GM21825 (cell line): Measurements from ENCODE around the gene HIP1R.

Experiments used
- ATAC-seq: cut with Tn5 transposase; IDR thresholded peaks from one replicate; pipeline ENCODE4 v1.9.1; 2021; ENCODE audit warnings: mild to moderate bottlenecking, moderate library complexity; ENCODE audit not compliant: unreplicated experiment

Gene HIP1R

DNA sequence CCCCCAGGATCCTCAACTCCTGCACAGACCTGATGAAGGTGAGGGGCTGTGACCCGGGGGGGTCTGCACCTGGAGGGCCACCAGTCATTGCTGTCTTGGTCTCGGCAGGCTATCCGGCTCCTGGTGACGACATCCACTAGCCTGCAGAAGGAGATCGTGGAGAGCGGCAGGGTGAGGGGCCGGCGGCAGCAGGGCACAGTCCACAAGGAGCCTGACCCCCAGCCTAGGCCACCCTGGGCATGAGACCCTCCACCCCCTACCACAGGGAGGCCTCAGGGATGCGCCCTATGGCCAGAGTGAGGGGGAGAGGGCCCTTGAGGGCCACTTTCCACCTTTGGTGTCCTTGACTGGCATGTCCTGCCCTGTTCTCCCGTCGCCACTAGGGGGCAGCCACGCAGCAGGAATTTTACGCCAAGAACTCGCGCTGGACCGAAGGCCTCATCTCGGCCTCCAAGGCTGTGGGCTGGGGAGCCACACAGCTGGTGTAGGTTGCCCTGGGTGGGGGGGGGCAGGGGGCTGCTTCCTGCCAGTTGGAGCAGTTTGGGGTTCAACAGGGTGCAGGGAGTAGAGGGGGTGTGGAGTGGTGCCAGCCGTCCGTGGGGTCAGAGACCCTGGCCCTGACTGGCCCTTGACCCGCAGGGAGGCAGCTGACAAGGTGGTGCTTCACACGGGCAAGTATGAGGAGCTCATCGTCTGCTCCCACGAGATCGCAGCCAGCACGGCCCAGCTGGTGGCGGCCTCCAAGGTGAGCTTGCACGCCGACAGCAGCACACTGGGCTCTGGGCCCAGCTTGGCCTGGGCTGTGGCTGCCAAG, 25.0 kb downstream of the HIP1R start:
- no peak for ATAC-seq

GRCh38 chr12:122860854-122861586, 25.8 kb downstream of the HIP1R start:
- no peak for ATAC-seq

DNA sequence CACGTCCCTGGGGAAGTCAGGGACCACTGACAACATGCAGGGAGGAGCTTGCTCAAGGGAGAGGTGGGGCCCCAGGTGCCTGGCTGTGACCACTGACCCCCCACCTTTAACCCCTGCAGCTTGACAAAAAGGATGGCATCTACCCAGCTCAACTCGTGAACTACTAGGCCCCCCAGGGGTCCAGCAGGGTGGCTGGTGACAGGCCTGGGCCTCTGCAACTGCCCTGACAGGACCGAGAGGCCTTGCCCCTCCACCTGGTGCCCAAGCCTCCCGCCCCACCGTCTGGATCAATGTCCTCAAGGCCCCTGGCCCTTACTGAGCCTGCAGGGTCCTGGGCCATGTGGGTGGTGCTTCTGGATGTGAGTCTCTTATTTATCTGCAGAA, 26.3 kb downstream of the HIP1R start:
- no peak for ATAC-seq

DNA sequence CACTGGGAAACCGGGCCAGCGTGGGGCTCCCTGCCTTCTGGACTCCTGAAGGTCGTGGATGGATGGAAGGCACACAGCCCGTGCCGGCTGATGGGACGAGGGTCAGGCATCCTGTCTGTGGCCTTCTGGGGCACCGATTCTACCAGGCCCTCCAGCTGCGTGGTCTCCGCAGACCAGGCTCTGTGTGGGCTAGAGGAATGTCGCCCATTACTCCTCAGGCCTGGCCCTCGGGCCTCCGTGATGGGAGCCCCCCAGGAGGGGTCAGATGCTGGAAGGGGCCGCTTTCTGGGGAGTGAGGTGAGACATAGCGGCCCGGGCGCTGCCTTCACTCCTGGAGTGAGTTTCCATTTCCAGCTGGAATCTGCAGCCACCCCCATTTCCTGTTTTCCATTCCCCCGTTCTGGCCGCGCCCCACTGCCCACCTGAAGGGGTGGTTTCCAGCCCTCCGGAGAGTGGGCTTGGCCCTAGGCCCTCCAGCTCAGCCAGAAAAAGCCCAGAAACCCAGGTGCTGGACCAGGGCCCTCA, 26.9 kb downstream of the HIP1R start:
- ATAC-seq, result no peak

DNA sequence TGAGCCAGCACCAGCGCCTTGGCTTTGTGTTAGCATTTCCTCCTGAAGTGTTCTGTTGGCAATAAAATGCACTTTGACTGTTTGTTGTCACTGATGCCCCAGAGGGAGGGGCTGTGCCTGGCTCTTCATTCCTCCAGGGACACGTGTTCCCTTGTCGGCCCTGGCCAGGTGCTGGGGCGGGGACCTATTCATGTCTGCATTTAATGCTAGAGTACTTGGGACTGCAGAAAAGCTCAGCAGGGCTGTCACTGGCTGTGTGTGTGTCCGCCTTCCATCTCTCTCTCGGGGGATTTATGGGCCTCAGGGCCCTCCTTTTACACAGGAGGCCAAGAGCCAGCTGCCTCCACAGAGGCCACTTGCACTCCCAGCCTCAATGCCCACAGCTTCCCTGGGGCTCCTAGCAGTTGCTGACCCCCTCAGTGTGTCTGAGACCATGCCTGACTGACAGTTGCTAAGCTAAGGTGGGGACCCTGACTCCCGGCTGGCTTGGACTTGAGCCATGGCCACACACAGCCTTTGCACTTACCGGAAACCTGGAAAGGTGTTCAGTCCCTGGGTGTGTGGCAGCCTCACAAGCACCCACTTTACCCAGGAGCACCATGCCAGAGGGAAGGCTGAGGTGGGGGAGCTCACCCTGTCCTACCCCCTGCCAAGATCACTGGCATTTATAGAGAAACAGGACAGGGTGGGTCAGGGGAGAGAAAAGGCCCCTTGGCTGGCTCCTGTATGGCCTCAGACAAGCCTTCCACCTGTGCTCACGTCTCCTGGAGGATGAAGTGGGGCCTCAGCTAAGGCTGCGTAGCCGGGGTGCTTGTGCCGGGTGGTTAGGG, 27.8 kb downstream of the HIP1R start:
- no peak for ATAC-seq

GRCh38 chr12:122864894-122865253, 29.6 kb downstream of the HIP1R start:
- no peak for ATAC-seq

- ATAC-seq, result no peak
These were observed 30.3 kb downstream of the HIP1R start for GRCh38 chr12:122865268-122866231.

DNA sequence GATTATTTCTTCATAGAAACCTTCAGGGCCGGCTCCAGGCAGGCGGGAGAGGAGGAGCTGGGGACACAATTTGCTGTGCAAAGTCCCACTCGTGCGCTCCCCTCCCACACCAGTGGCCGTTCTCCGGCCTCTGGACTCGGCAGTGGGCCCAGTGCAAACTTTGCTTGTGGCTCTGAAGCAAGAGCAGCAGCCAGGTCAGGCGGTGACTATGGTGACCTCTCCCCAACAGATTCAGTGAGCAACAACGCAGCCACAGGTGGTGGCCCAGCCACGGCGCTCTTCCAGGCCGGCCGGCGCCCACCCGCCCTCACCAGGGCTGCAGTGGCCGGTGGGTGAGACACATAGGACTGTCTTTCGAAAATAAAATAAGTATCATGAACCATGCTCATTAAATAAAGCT, 31.1 kb downstream of the HIP1R start:
- ATAC-seq, result no peak

DNA sequence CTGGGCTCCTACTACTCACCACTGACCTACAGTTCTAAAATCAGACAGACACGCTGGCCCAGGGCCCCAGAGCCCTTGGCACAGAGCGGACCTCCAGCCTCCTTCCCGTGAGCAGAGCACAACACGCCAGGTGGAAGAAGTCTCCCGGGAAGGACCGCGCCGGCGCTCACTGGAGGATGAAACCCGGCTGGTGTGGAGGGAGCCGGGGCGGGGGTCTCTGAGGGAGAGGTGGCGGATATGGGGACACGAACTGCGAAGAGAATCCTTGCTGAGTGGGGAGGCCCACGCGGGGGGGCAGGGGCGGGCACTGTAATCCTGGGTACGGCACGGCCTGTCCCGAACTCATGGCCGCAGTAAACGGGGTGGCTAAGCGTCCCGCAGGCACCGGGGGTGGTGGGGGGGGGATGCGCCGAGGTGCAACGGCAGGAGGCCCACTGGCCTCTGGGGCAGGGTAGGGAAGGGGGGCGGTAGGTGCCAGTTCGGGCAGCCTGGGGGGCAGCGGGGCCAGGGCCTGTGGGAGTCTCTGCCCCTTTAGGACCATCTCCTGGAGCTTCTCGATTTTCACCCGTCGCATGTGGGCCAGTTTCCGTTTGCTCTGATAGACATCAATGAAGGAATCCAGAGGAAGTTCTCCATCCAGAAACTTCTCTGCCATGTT, 31.8 kb downstream of the HIP1R start:
- no peak for ATAC-seq

GRCh38 chr12:122867691-122868461, 32.6 kb downstream of the HIP1R start:
- ATAC-seq, result no peak

DNA sequence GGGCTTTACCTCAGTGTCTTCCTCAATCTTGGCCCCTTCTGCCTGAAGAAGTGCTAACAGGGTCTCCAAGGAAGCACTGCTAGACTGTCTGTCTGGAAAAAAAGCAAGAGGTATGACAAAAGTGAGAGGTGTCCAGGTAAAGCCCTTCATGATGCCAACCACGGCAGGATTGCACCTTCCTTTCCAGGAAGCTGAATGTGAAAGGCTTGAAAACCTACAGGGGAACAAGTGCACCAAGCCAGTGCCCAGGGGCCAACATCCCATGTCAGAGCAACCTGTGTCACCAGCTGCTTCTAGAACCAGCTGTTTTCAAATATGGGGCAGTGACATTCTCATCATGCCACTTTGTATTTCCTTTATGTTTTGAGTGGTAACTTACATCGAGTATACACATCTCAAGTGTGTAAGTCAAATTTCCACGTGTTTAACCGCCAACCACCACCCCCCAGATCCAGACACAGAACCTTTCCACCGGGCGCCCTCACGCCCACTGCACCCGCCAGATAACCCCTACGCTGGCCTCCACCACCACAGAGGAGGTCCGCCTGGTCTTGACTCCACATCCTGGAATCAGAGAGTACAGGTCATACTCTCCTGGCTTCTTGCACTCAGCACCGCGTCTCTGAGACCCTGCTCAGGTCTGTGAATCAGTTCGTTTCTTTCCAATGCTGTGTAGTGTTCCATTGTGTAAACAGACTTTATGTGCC, 33.4 kb downstream of the HIP1R start:
- no peak for ATAC-seq

GRCh38 chr12:122869207-122869973, 34.1 kb downstream of the HIP1R start:
- no peak for ATAC-seq

DNA sequence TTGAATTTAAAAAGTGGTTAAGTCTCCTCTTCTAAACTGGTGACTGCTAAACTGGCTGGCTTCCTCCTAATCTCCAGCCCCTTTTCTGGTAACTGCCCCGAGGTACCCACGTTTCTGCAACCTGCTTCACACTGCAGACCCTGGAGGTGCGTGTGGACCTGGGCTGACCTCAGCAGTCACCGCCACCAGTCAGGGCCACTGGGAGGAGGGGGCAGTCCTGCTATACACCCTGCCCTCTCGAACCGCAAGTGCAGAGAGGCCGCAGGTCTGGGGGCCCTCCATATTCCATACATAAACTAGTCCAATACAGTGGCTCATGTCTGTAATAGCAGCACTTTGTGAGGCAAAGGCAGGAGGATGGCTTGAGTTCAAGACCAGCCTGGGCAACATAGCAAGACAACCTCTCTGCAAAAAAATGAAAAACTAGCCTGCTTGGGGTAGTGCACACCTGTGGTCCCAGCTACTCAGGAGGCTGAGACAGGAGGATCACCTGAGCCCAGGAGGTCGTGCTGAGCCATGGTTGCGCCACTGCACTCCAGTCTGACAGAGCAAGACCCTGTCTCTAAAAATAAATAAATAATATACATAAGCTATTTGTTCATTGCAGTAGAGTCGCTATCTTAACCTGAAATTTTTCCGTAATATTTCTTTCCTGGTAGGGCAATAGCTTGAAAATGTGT, 35.0 kb downstream of the HIP1R start:
- ATAC-seq, result no peak

GRCh38 chr12:122870867-122871664, 35.8 kb downstream of the HIP1R start:
- ATAC-seq, result no peak

- ATAC-seq, result no peak
These were observed 36.9 kb downstream of the HIP1R start for GRCh38 chr12:122871851-122872780.
